Activated CD8-positive, alpha-beta memory T cell treated with anti-CD3 and anti-CD28 coated beads for 48 hours (primary cell): ENCODE data around the gene DYNC1I1.

Experiments
- DNase-seq, 3 experiments: peaks; one replicate each; pipeline ENCODE4 v3.0.0-alpha.2; 2020; ENCODE audit warnings: low read depth in 2 of 3, low spot score in 2 of 3

DYNC1I1 gene

GRCh38 chr7:95788884-95789283, 16.5 kb downstream of the DYNC1I1 start:
- no peak for DNase-seq

DNA sequence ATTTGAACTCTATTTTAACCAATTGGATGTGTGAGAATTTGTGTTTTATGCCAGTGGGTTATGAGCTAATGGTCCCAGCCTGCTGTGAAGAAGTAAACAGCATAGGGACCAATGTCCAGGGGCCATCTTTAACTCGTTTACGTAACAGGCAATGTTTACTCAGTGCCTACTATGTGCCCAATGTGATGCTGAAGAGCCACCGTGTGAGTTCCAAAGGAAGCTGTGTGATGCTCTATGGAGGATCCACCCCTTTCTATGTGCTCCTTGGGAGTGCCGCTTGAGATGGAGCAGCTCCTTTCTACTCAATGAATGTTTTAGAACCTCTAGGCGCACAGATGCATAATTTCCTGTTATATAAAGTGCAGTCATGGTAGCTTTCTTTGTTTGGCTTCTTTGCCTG, 21.3 kb downstream of the DYNC1I1 start:
- DNase-seq = no peak

GRCh38 chr7:95794917-95795515, 22.7 kb downstream of the DYNC1I1 start:
- DNase-seq = no peak

DNA sequence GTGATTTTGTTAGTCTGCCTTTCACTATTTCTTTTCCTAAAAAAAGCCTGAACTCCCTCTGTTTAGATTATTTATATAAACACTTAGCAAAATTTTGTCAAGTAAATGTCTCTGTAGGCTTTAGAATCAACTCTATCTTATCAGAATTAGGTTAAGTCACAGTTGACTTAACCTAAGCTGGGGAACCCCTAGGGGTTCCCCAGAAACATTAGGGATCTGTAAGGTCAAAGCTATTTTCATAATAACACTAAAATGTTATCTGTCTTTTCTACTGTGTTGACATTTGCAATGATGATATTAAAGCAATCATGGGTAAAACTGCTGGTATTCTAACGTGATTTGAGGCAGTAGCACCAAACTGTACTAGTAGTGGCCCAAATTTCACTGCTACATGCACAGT, 24.3 kb downstream of the DYNC1I1 start:
- no peak for DNase-seq

DNA sequence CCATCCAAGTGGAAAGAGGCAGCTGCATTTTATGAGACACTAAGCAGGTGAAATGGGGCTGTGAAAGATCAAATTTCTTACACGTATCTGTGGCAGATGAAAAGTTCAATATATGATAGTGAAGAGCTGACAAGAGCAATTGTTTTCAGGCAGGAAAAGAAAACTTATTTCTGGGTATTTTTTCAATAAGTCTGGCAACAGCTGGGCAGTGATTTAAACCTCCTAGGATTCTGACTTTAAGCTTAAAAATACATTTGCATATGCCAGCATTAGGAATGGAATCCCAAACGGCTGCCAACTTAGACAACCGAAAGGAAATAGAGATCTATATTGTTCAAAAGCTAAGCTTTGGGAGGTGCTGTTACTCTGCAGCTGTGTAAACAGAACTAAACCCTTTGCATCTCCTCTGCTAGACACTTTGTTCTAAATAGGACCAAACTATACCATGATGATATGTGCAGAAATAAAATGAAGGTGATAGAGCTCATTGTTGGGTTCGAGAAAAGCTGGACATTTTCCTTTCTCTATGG, 26.1 kb downstream of the DYNC1I1 start:
- DNase-seq = no peak

GRCh38 chr7:95800787-95801186, 28.4 kb downstream of the DYNC1I1 start:
- DNase-seq = no peak

DNA sequence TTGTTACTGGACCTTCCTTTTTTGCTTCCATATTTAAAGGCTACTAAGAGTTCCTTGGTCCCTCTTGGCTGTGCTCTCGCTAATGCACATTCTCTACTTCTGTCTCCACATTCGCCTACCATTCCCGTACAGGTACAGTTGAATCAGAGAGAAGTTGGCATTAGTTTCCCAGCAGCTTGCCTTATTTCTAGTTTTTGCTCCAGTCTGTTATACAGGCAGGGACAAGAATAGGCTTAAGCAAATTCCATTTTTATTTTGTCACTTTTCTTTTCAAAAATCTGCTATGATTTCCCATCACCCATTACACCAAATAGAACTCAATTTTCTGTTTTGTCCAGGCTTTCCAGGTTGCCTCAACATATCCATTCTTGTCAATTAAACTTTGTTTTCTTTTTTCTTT, 29.9 kb downstream of the DYNC1I1 start:
- DNase-seq = no peak

DNA sequence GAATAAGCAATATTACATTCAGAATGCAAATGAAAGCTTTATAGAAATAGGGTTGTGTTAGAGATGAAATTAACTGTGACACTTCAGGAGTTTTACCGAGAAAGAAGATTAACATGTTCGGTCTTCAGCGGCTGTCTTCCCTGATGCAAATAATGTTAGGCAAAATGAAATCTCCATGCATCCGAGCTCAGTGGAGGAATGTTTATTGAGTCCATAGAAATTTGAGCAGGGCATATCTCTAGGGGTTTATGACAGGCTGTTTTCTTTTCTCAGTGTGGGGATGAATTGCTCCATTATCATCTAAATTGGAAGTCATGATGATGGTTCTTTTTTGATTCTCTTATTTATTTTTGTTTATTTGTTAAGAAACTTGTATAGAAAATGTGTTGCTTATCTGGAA, 31.7 kb downstream of the DYNC1I1 start:
- no peak for DNase-seq

GRCh38 chr7:95805909-95806308, 33.6 kb downstream of the DYNC1I1 start:
- DNase-seq = no peak

DNA sequence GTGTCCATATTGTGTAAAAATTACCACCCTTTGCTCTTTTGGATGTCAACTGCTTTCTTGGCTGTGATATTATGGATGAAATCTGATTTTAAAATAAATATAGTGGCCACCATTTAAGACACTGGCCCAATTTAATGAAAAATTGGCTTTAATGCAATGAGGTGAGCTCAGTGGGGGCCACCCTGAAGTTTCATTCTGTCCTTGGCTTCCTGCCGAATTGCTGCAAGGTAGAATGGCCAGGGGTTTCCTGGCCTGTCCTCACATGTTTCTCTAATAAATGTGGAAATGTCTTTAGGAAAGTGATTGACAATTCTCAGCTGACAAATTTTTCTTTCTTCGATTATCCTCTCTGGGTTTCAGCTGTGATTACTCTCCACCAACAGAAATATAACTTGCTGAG, 36.0 kb downstream of the DYNC1I1 start:
- DNase-seq = no peak

DNA sequence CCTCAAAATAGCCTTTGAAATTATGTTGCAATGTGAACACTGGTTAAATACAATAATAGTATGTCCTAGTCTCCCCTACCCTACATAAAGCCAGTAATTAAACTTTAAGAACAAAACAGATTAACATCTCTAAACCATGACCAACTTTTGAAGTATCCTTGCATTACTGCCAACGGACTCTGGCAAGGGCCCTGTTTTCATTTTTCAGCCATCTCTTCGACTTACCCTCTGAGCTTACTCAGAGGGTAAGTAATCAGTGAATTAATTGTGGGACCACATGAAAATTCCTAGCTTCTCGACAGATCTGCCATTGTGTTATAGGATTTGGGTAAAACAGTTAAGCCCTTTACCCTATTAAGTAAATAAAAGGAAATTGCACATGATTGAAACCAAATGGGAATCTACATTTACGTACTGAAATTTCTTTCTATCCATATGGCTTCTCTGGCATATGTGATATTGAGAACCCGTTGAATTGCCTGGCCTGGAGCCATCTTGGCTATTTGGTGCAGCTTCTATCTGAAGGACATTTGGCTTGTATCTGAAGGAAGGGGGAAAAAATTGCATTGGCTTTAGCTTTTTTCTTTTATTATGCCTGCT, 39.6 kb downstream of the DYNC1I1 start:
- no peak for DNase-seq

DNA sequence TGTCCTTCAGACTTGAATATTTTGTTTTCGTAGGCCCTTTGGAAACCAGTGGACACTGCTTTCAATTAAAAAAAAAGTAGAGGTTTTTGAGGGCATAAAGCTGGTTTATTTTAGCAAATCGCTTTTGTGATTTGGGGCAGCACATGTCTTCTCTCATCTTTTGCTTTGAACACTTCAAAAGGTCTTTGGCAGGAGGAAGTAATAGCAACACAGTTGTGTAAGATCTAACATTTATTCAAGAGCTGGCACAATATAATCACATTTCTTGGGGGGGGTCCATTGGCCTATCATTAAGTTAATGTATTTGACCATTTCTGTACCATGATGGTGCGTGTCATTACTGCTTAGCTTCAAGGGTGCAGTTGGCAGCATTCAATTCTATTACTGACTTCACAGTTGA, 42.4 kb downstream of the DYNC1I1 start:
- DNase-seq = no peak

DNA sequence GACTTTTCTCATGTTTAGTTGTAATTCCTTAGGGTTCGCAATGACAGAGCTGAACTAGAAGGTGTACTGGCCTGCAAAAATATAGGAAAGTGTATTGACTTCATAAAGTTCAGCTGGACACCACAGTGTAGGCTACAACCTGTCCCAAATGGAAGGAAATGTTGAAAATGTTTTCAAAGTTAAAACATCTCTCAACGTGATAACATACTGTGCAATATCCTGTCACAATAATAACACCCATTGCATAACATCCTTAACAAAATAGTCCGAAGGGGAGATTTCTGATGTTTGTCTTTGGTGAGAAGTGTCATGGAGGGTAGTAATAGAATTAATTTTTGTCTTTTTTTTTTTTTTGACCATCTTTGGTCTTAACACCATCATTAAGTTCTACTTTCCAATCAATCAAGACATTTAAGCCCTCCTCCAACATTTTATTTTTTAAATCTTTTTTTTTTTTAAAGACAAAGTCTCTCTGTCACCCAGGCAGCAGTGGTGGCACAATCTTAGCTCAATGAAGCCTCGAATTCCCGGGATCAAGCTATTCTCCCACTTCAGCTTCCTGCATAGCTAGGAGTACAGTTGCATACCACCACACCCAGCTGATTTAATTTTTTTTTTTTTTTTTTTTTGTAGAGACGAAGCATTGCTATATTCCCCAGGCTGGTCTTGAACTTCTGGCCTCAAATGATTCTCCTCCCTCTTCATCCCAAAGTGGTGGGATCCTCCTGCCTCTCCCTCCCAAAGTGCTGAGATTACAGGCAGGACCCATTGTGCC, 45.7 kb downstream of the DYNC1I1 start:
- DNase-seq = no peak

GRCh38 chr7:95820778-95821177, 48.4 kb downstream of the DYNC1I1 start:
- DNase-seq = no peak

- DNase-seq = no peak
Observed at GRCh38 chr7:95822717-95823116, 50.4 kb downstream of the DYNC1I1 start.

- DNase-seq = no peak
Observed at GRCh38 chr7:95824616-95825015, 52.3 kb downstream of the DYNC1I1 start.

- no peak for DNase-seq
Observed at GRCh38 chr7:95828824-95829790, 56.8 kb downstream of the DYNC1I1 start.

GRCh38 chr7:95840953-95841950, 68.9 kb downstream of the DYNC1I1 start:
- DNase-seq = no peak

GRCh38 chr7:95843286-95843685, 70.9 kb downstream of the DYNC1I1 start:
- DNase-seq = no peak

- no peak for DNase-seq
Observed at GRCh38 chr7:95845007-95845406, 72.7 kb downstream of the DYNC1I1 start.
